Mucosa of stomach (tissue), 1 donor: ENCODE measurements around the gene HNMT.
A peak's percentile ranks its signal among the peaks of the same experiment; 100 is the strongest.
"Not testable (repeated sequence)": the region's sequence is repeated elsewhere in the genome, so short reads cannot be mapped to it uniquely, and the experiment has no call there.

Experiments used
- H3K27me3 ChIP-seq: one replicate; pipeline ENCODE4 v1.7.0; 2013; ENCODE audit warnings: mild to moderate bottlenecking, low read length; ENCODE audit not compliant: control insufficient read depth, insufficient read depth
- H3K36me3 ChIP-seq: one replicate; pipeline ENCODE4 v1.7.0; 2013; ENCODE audit warnings: low read length; ENCODE audit not compliant: control insufficient read depth, insufficient read depth
- H3K4me1 ChIP-seq: one replicate; pipeline ENCODE4 v1.7.0; 2013; ENCODE audit warnings: mild to moderate bottlenecking, low read length; ENCODE audit not compliant: control insufficient read depth, insufficient read depth
- H3K4me3 ChIP-seq: one replicate; pipeline ENCODE4 v1.7.0; 2013; ENCODE audit warnings: low read length
- H3K9ac ChIP-seq: one replicate; pipeline ENCODE4 v1.7.0; 2013; ENCODE audit warnings: mild to moderate bottlenecking, low read length, moderate library complexity
- H3K9me3 ChIP-seq: one replicate; pipeline ENCODE4 v1.7.0; 2013; ENCODE audit warnings: mild to moderate bottlenecking, low read length, moderate library complexity; ENCODE audit not compliant: control insufficient read depth
- donor health status: Pancreatic carcinoma.

HNMT gene

DNA sequence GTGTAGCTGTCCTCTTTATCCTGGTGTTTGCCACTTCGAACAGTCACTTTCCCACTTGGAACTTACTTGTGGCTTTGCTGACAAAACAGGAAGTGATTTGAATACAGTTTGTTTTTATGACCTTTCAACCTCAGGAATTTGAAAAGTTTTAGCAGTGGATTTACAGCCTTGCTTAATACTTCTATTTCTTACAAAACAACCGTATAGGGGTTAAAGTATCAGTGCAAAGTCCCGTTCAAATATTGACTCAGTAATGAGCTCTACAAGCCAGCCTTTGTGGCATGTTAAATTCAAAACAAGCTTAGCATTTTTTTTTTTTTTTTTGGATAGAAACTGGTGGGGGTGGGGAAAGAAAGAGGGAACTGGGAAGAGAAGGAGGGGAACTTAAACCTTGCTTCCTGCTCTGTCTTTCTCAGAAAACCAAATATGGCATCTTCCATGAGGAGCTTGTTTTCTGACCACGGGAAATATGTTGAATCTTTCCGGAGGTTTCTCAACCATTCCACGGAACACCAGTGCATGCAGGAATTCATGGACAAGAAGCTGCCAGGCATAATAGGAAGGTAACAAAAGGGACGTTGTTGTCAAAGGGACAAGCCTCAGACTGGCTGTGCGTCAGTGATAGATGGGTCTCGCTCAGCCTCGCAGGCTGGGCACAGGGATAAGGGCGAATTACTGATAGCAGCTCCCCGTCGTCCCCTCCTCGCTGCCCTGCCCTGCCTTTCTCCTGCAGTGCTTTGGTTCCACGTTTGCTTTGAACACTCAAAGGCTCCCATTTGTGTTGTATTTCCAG, at the start of gene HNMT:
HNMT (plus strand) TSS at position 408 of the 793 bp plus-strand sequence; CDS start at position 427, 19 bp downstream.
- Histone ChIP-seq H3K36me3 (no peaks in the 10 kb centered on the region), H3K4me3 (peak within 1 kb of the TSS; percentile 61), H3K9me3 (no peaks in the 10 kb centered on the region), H3K9ac (peak within 1 kb of the TSS; percentile 72), H3K4me1 (peaks cover 21% of the 10 kb centered on the region), H3K27me3 (no peaks in the 10 kb centered on the region)

DNA sequence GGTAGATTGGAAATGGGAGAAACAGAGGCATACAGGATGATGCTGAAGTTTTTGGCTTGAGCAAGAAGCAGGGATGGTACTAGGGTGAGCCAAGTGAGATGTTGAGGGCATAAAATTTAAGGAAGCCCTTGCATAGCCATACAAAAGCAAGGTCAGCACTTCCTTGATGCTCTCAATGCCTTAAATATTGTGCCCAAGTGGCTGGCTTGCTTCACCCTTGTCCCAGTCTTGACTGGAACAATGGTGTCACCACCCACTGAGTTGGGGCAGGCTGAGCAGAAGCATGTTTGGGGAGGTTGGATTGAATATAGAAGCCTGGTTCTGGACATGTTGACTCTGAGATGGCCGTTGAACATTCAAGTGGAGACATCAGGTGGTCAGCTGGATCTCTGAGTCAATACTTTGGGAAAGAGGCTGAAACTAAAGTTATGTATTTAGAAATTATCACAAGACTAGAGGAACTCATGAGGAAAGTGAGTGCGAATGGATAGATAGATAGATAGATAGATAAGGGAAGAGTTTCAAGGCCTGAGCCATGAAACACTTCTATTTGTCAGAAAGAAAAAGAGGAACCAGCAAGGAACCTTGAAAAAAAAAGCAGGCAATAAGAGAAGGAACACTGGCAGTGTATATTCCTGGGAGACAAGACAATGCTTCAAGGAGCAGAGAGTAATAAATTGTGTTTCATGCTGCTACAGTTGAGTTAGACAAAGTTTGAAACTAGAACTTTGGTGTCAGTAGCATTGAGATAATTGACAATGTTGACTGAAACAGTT, 43.0 kb upstream of the HNMT start:
- H3K9me3 ChIP-seq, result no peaks in the 10 kb centered on the region
- H3K36me3 ChIP-seq, result no peaks in the 10 kb centered on the region
- no peak overlapping the region for H3K4me3 ChIP-seq
- H3K9ac ChIP-seq, result no peak overlapping the region
- H3K4me1 ChIP-seq, result peaks cover 12% of the 10 kb centered on the region
- H3K27me3 ChIP-seq, result no peaks in the 10 kb centered on the region

DNA sequence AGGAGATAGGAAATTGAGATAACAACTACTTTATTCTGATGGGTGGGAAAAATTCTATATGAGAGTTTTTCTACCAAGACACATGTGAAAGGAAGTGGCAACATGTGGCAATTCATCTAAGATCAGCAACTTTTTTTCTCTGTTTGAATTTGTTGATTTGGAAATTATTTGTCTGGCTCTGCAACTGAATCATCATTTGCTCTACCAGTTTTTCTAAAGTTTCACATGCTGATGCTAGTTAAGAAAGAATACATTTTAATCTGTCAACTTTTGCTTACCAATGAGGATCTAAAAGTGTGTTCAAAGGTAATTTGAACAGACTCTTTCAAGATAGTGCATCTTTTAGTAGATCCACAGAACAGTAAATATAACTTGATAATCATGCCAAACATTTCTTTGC, 42.1 kb upstream of the HNMT start:
- not testable (repeated sequence) for H3K4me3 ChIP-seq, H3K9me3 ChIP-seq, H3K36me3 ChIP-seq, H3K27me3 ChIP-seq, H3K9ac ChIP-seq
- peaks cover 12% of the 10 kb centered on the region for H3K4me1 ChIP-seq

DNA sequence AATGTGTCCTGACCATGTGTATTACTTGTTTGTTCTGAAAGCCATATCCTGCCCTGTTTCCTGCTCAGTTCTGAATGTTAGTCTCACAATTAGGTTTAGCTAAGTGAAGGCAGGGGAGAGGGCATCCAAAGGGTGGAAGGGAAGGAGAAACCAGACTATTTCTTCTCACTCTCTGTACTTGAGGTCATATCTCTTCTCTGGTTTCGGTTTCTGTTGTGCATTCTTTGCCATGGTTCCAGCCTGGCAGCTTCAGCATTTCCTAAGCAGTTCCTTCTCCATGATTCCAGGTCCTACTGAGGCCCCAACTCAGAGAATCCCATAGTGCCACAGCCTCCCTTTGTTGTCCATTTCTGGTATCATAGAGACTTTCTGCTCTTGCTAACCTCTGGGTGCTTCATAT, 40.3 kb upstream of the HNMT start:
- no peak overlapping the region for H3K4me3 ChIP-seq
- H3K4me1 ChIP-seq, result peaks cover 12% of the 10 kb centered on the region
- H3K9me3 ChIP-seq, result no peaks in the 10 kb centered on the region
- no peaks in the 10 kb centered on the region for H3K27me3 ChIP-seq
- H3K36me3 ChIP-seq, result no peaks in the 10 kb centered on the region
- no peak overlapping the region for H3K9ac ChIP-seq

DNA sequence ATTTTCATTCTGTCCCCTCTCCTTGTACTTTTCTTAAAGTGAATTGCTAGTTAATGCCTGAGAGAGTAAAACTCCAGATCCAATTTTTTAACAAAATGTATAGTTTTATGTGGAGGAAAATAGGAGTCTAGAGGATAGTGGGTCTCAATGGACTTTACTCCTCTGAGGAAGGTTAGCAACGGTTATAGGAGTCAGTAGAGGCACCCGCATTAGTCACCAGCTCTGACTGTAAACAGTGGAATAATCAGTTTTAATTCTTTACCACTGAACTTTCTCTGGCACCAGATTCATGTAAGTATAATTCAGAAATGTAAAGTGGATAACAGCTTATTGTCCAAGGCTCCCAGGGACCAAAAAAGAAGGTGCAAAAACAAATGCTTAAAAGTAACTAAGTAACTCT, 38.7 kb upstream of the HNMT start:
- peaks cover 12% of the 10 kb centered on the region for H3K4me1 ChIP-seq
- no peak overlapping the region for H3K4me3 ChIP-seq
- no peak overlapping the region for H3K9ac ChIP-seq
- H3K9me3 ChIP-seq, result no peaks in the 10 kb centered on the region
- H3K36me3 ChIP-seq, result no peaks in the 10 kb centered on the region
- H3K27me3 ChIP-seq, result no peaks in the 10 kb centered on the region

DNA sequence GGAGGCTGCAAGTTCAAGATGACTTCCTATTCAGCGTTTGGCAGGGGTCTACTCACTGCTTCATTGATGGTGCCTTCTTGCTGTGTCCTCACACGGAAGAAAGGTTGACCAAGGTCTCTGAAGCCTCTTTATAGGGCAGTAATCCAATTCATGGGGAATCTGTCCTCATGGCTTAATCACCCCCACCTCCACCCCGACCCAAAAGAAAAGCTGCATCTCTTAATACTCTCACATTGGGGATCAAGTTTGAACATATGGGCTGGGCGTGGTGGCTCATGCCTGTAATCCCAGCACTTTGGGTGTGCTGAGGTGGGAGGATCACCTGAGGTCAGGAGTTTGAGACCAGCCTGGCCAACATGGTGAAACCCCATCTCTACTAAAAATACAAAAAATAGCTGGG, 36.4 kb upstream of the HNMT start:
- Histone ChIP-seq H3K9me3 (no peaks in the 10 kb centered on the region), H3K27me3 (no peaks in the 10 kb centered on the region), H3K4me3 (no peak overlapping the region), H3K9ac (no peak overlapping the region), H3K4me1 (peaks cover 12% of the 10 kb centered on the region), H3K36me3 (no peaks in the 10 kb centered on the region)

DNA sequence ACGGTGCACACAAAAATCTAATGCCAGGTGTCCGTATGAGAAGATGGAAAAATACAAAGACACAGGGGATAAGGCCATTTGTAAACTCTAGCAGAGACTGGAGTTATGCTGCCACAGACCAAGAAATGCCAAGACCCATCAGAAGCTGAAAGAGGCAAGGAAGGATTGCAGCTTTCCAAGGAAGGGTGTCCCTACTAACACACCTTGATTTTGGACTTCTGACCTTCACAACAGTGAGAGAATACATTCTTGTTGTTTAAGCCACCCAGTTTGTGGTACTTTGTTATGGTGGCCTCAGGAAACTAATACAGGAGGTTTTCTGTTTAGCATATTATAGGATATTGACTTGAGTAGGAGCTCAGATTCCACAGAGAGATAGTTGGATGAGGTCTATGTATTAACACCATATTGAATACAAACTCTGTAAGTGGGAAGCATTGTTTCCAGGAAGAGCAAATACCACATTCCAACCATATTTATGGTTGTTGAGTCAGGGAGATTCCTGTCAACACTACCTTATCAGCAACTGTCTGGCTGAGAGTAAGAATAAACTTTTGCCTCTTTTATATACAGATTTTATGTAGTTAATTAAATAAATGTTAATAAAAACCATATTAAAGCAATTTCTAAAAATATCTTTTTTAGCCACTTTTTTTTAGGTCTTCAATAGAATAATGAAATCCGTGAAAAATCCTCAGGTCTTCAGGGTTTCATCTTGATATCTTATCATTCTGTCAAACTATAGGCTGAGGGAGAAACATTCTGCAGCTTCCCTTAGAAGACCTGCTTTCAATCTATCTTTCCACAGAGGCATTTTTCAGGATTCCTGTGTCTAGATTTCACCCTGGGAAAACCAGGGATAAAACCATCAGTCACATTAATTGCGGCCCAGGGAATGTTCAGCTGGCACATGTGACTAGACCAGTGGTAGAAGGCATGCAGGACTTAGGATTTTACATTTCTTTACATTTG, 35.4 kb upstream of the HNMT start:
- Histone ChIP-seq H3K4me3 (no peak overlapping the region), H3K4me1 (peaks cover 12% of the 10 kb centered on the region), H3K27me3 (no peaks in the 10 kb centered on the region), H3K36me3 (no peaks in the 10 kb centered on the region), H3K9me3 (no peaks in the 10 kb centered on the region), H3K9ac (no peak overlapping the region)

DNA sequence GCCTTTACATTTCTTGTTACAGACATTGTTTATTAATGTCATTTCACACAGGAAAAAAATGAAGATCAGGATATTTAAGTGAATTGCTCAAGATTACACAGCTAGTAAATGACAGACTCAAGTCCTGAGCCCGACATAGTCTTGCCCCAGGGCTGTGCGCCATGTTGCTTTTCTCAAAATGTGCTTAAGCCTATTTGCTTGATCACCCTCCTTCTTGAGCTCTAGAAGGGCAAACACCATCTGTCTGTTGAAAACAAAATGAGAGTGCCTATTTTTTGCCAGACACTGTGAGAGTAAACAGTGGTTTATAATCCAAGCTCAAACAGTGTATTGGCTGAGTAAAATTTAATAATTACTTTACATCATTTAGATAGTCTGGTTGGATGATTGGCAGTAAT, 34.8 kb upstream of the HNMT start:
- H3K4me1 ChIP-seq, result peaks cover 7% of the 10 kb centered on the region
- H3K9me3 ChIP-seq, result no peaks in the 10 kb centered on the region
- no peaks in the 10 kb centered on the region for H3K36me3 ChIP-seq
- H3K27me3 ChIP-seq, result no peaks in the 10 kb centered on the region
- H3K4me3 ChIP-seq, result no peak overlapping the region
- H3K9ac ChIP-seq, result no peak overlapping the region

DNA sequence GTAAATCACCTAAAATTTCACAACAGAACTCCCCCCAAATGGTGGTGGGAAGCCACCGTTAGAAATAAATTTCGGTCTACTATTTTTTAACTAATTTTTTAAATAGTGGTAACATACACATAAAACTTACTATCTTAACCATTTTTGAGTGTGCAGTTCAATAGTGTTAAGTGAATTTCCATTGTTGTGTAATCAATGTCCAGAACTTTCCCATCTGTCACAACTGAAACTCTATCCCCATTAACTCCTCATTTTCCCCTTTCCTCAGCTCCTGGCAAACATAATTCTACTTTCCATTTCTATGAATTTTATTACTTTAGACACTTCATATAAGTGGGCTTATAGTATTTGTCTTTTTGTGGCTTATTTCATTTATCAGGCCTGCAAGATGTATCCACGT, 34.1 kb upstream of the HNMT start:
- peaks cover 7% of the 10 kb centered on the region for H3K4me1 ChIP-seq
- H3K36me3 ChIP-seq, result no peaks in the 10 kb centered on the region
- no peaks in the 10 kb centered on the region for H3K27me3 ChIP-seq
- no peaks in the 10 kb centered on the region for H3K9me3 ChIP-seq
- H3K9ac ChIP-seq, result no peak overlapping the region
- H3K4me3 ChIP-seq, result no peak overlapping the region

DNA sequence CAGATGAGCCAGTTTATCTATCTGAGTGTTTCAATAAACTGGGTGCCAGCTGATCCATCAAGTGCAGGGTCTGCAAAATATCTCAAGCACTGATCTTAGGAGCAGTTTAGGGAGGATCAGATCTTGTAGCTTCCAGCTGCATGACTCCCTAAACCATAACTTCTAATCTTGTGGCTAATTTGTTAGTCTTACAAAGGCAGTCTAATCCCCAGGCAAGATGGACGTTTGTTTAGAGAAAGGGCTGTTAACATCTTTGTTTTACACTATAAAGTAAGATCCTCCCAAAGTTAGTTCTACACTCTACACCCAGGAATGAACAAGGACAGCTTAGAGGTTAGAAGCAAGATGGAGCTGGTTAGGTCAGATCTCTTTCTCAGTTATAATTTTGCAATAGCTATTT, 28.7 kb upstream of the HNMT start:
- no peak overlapping the region for H3K9ac ChIP-seq
- no peaks in the 10 kb centered on the region for H3K9me3 ChIP-seq
- H3K27me3 ChIP-seq, result no peaks in the 10 kb centered on the region
- no peak overlapping the region for H3K4me3 ChIP-seq
- no peaks in the 10 kb centered on the region for H3K36me3 ChIP-seq
- no peaks in the 10 kb centered on the region for H3K4me1 ChIP-seq

DNA sequence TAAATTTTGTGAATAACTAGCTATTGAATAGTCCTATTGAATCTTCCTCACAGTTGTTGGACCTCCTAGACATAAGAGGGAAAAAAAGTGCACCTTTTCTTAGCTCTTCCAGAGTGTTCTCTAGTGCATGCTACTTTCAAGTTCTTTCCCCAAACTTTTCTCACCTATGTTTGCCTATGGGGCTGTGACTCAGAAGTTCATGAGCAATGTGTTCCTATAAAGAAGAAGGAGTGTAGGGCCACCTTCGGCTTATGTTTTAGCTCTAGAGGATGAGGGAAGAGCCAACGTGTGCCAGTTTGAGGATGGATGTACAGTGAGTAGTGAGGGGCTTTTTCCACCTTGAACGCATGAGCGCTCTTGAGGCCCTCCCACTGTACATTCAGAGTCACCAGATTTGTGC, 27.0 kb upstream of the HNMT start:
- Histone ChIP-seq H3K4me3 (no peak overlapping the region), H3K9ac (no peak overlapping the region), H3K27me3 (no peaks in the 10 kb centered on the region), H3K4me1 (no peaks in the 10 kb centered on the region), H3K9me3 (no peaks in the 10 kb centered on the region), H3K36me3 (no peaks in the 10 kb centered on the region)
